Posterior vena cava (tissue), 2 donors: Measurements from ENCODE around the gene FBXW12. TPM values are rescaled to one million over a fixed set of nuclear protein-coding genes. Genes with fewer than 3 reads are reported as not detected.

Experiments used
- DNase-seq: peaks from one replicate; pipeline ENCODE4 v3.0.0-alpha.2; 2020; ENCODE audit warnings: low spot score
- intact Hi-C, 2 donors: fragments of 100-400 bp; cut with DNase I; formaldehyde crosslinking; loops; one replicate each; pipeline versions ENCODE4 v1.14.1 to v1.14.2; 2022 to 2023
- total RNA-seq, 2 donors: library from RNA; stranded (reverse); fragmentation: NEBNext Ultra II Directional; extraction: Animal tissue kit (Norgen Biotek cat#: 25700); gene quantifications; one replicate each; pipeline ENCODE4 v1.2.1, GENCODE V29; 2021
- donor health status: DM: yes; HTN: yes; CAD: no.
- donor health status: DM: yes; HTN: yes; CAD: no.

Gene FBXW12
- total RNA-seq, 2 donors from 2014 or later: not detected

DNA sequence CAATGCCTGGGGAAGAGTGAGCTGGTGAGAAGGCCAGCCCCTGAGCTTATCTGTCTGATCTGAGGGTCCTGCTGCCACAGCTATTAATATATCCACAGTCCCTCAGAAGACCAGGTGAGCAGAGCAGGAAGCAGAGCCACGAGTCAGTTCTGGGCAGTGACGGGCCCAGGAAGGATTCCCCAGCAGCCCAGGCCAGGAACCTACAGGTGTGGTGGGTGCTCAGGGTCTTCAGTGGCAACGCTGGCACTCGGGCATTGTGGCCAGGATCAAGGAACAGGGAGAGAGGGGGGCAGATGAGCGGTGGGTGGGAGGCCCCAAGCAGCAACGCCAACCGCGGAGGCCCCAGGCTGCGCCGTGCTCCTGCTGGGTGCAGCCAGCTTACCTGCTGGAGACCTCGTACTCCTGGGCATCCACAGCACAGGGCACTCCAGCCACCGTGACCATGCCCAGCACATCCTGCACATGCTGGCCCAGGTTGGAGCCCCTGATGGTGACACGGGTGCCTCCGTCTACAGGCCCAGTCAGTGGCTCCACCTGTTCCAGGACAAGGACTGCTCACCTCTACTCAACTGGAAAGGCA, 45.6 kb downstream of the FBXW12 start:
- no peak for DNase-seq
- intact Hi-C loops: no loop called here

DNA sequence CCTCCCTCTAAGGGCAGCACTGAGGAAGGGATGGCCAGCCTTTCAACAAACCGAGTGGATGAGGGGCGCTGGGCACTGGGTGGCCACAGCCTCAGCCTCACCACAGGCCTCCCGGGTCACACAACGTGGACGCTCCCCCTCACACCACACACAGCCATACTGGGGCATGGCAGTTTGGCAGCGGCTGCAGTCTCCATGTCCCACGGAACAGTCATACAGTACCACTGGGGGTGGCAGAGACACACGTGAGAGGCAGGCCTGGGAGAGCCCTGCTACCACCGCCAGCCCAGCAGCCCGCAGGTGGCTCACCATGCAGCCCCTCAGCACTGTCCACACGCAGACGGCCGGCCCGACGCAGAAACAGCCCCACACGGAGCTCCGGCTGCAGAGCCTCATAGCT, 46.1 kb downstream of the FBXW12 start:
- intact Hi-C loops: no loop called here
- DNase-seq: no peak

DNA sequence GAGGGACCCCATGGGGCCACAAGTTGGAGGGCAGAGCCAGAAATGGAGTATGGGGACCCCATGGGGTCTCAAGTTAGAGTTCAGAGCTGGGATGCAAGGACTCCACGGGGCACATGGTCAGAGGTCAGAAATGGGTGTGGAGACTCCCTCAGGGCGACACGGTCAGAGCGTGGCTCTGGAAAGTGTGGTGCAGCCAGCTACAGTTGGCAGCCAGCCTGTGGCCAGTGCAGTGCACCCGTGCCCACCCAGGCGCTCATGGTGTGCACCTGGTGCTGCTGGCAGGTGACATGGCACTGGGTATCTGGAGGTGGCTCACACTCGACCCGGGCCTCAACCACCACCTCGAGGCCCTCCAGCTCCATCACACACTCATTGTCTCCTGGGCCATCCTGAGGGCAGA, 46.6 kb downstream of the FBXW12 start:
- no peak for DNase-seq
- intact Hi-C loops: no loop called here

DNA sequence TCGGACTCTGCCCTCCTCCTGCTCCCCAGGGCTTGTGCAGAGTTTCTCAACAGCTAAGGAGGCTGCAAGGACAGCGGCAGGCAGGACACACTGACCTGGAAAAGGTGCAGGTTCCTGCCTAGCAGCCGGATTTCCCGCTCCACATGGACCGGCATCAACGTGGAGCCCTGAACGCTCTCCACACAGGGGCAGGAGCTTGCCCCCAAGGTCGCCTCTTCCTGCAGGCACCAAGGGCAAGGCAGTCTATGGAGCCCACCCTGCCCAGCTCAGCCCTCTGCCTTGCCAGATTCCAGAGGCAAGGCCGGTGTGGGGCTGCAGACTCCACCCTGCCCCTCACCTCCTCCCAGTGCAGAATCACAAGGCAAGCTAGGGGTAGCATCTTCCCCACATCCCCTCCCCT, 47.1 kb downstream of the FBXW12 start:
- DNase-seq: no peak
- intact Hi-C loops: no loop called here

DNA sequence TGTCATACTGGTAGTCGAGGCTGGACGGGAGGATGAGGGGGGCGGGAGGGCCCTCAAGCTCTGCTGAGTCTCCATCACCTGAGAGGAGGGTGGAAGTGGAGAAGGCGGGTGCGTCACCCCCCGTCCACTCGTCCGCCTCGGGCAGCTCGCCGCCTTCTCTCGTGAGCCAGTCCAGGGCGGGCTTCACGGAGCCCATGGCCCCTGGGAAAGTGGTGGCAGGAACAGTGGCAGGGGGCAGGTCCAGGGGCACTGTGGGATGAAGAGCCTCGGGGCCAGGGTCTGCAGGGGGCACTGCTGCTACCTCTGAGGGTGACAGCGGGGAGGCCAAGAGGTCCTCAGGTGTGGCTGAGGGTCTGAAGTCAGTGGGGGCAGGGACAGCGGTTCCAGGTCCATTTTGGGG, 47.6 kb downstream of the FBXW12 start:
- DNase-seq: no peak
- intact Hi-C loops: no loop called here

DNA sequence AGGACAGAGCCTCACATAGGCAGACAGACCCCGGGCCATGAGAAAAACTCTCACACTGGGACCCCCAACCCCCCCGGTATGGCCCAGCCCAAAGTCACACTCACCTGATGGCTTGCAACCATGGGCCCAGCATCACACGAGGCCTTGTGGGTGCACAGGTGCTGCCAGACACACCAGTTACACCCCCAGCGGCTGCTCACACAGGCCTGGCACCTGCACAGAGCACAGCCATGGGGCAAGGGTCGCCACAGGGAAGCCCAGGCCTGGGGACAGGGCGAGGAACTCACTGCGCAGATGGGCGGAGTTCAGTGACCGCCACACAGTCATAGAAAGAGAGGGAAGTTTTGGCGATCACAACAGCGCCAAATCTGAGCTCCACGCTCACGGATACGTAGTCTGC, 48.5 kb downstream of the FBXW12 start:
- intact Hi-C loops: no loop called here
- DNase-seq: no peak

DNA sequence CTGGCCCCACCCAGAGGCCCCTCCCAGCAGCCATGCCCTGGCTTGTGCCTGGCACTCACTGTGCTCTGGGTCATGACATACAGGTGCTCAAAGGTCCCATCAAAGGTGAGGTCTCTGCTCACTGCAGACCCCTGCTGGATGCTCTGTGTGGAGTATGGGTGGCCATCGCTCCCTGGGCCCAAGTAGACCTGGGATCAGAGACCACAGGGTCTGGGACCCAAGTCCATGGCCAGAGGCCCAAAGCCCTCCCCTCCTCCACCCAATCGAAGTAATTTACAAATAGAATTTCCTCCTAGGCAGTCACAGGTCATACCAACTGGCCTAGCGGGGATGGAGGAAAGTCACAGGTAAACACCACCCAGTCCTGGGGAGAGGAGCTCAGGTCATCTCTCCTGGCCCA, 50.3 kb downstream of the FBXW12 start:
- intact Hi-C loops: no loop called here
- no peak for DNase-seq

DNA sequence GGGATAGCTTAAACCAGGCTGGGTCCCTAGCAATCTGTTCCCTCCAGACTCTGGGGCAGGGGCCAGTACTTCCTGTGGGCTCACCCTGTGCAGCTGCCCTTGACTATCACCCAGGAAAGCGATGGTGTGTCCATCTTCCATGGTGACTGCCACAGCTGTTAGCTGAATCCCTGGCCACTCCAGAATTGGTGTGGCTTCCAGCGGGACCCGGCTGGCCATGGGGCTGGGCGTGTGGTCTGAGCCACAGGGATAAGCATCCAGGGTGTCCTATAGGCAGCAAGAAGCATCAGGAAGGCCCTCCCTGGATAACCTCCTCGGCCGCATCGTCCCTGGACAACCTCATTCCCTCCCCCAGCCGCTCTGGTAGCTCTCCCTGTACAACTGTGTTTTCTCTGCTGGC, 50.7 kb downstream of the FBXW12 start:
- intact Hi-C loops: no loop called here
- no peak for DNase-seq

DNA sequence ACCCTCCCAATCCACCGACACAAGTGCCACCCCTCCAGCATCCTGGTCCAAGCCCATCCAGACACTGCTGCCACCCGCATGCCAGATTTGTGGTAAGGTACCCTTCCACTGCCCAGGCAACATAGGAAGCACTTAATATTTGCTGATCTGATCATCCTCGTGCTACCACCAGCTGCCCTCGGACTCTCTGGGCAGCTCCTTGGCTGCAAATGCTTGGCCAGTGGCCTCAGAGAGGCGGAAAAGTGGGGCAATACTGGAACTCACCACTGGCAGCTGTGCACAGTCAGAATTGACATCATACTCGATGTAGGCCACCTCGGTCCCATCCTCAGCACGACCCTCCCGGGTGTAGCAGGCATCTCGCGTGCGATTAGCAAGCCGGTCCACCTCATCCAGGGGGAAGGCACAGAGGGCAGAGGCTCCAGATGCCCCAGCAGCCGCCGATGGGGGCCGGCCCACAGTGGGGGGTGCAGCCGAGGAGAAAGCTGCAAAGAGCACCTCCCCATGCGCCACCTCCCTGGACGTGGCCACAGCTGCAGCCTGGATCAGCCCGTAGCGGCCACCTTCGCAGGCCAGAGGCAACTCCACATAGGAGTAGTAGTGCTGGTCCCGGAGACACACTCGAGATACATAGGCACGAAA, 51.3 kb downstream of the FBXW12 start:
- intact Hi-C loops: no loop called here
- no peak for DNase-seq

DNA sequence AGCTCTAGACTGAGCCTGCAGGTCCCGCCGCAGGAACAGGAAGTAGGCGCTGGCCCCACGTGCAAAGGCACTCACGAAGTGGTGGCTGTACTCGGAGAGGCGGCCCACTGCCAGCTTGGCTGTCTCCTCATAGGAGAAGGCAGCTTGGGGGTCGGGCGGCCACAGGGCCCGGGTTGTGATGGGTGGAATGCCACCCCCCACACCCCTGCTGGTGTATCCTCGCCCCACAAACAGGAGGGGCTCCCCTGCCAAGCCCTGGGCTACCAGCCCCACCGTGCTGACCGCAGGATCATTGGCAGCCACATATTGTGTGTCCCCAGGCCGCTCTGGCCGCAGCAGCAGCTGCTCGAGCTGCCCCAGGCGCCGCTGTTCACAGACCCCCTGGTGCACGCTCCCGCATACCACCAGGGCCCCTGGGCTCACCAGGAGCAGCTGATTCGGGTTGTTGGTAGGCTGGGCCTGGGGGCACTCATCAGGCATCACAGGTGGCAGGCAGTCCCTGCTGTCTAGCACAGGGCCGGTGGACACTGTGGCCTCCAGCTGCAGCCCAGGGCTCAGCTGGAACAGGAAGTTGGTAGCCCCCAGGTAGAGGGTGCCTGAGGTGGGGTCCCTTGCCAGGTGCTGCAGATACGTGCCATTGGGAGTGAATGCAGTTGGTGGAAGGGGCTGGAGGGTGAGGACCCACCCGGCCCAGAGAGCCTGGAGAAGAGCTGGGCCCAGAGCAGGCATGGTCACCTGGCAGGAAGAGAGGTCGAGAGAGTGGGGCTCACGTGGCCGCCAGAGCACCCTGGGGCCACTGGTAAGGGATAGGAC, 52.1 kb downstream of the FBXW12 start:
- DNase-seq: no peak
- intact Hi-C loops: no loop called here

DNA sequence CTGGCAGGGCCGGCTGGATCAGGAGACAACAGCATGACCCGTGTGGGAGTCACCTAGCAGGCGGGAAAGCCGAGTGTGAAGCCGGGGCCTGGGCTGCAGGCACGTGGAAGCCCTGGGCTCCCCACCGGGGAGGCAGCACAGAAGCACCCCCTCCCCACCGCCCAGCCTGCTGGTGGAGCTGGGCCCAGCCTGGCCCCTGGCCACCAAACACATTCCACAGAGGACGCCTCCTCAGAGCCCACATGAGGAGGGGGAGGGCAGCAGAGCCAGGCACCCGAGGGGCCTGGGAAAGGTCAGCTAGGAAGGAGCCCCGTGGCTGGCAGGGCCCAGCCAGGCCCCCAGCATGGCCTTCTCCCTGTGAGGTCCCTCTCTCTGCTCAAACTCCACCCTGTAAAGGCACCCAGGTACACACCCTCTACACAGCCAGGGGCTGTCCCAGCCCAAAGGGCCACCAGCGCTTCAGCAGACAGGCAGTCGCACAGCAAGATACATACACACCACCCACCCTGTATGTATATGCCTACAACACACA, 53.3 kb downstream of the FBXW12 start:
- no peak for DNase-seq
- intact Hi-C loops: no loop called here

DNA sequence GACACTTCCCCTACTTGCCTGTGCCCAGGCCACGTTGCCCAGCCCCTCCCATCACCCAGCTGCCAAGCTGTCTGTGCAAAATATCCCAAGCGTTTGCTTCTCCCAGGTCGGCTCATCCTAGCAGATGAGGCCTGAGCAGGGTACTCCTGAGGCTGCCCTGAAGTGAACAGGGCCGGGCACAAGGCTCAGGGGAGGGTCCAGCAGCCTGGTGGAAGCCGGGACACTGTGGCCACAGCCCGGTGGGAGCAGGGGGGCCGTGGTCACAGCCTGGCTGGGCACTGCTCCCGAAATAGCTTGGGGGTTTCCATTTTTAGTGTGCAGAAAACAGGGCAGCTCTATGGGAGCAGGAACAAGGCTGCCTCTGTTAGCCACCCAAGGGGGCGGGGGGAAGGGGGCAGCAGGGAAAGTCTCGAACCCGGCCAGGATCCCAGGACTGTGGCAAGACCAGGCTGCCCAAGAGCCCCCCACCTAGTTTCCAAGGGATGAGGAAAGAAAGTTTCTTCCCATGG, 54.4 kb downstream of the FBXW12 start:
- intact Hi-C loops: no loop called here
- no peak for DNase-seq

DNA sequence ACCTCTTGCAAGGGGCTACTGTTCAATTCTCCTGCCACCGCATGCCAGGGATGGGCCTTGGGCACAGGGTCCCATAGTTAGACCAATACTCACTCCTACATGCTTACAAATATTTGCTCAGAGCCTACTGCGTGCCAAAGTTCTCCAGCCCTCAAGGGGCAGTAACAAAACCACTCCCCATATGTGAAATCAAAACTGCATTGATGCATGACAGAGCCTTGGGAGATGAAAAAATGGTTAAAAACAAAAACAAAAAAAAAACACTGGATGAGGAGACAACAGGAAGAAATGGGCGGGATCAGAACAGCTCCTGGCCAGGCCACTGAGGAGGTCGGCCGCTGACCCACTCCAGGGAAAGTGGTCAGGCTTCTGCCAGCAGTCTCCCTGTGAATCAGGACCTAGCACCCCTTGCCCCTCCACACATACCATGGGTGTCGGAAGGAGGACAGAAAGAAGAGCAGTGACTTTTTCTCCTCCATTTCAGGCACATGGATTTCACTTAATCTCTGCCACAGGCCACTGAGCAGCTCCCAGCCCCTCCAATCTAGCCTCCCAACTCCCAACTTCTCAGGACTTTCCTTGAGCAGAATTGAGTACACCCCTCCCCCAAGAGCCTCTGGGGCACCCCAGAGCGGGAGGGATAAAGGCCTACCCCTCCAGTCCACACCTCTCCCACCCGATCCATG, 55.1 kb downstream of the FBXW12 start:
- no peak for DNase-seq
- intact Hi-C loops: no loop called here

DNA sequence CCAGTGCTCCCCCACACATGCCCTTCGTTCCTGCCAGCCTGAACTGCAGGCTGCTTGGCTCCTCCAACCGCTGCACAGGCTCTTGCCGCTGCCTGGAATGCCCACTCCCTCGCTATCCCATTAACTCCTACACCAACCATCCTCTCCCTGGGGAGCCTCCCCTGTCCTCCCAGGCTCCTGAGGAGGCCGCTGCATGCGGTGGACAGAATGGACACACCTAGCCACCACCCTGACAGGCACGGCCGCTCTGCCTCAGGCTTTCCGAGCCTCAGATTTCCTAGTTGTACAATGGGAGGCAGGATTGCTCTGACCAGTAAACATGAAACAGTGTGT, 55.6 kb downstream of the FBXW12 start:
- no peak for DNase-seq
- intact Hi-C loops: no loop called here

DNA sequence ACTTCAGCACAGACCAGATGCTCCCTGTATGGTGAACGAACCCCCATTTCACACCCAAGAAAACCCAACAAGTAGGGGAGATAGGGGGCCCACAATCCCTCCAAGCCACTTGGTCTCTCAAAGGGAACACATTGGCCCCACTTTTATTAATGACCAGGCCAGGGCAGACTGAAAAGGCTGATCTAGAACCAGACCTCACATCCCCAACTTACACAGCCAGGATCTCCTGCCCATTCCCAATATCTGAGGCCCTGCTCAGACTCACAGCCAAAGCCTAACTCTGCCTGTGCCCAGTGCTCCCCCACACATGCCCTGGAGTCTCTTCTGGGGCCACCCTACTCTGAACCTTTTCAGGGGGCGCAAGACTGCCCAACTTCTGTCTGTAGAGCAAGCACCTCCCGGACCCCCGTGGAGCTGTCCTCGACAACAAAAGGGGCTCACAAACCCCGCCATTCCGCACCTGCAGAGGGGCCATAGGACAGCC, 56.1 kb downstream of the FBXW12 start:
- intact Hi-C loops: no loop called here
- no peak for DNase-seq

DNA sequence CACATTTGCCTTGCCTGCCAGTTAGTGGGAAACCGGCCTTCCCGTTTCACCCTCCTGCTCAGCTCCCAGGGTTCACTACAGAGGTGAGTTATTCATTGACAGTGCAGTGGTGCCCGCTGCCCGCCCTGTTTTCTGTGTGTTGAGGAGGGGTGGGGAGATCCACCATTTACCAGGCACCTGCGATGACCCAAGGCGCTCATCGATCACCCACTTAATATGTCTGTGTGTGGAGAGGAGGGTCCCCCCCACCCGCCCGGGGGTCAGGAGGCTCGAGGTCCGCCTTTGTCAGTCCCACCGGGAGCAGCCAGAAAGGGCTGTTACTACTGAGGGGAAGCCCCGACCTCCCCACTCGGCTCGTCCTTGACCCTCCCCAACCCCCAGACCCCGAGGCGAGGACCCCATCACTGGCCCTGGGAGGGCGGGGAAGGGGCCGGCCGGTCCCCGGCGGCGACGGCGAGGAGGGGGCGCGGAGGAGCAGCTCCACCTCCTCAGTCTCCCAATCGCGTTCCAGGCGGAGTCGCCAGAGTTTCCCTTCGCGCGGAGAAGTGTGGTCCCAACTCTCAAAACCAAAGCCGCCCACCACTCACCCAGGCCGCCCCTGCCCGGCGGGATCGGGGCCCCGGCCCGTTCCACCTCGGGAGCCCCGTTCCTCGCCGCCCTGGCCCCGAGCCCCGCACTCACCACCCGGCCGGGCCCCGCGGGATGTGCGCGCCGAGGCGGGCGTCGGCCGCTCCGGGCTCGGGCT, 56.7 kb downstream of the FBXW12 start:
- intact Hi-C loops: no loop called here
- no peak for DNase-seq

DNA sequence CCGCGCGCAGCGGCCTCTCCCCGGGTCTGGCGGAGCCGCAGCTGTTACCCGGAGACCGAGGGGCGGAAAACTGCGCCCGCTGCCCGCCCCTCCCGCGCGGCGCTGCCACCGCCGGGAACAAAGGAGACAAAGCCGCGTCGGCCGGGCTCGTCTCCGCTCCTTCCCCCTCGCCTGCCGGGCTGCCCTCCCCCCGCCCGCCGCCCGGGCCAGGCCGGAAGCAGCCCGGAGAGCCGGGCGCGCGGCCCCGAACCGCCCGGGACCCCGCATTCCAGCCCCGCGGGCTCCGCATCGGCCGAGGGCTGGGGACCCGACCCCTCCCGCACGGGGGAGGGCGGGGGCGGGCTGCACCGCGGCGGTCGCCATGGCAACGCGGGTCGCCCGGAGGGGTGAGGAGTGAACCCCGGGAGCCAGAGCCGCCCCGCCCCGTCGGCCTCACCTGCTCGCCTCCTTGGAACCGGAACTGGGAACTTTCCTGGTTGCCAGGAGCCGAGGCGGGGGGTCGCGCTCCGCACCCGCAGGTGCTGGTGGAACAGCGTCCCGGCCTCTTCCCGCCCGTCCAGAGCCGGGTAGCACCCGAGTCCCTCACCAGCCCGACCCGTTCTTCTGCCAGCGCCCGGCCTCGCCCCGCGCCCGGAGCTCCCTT, 57.4 kb downstream of the FBXW12 start:
- peak; percentile 87 for DNase-seq
- intact Hi-C loops: no loop called here

DNA sequence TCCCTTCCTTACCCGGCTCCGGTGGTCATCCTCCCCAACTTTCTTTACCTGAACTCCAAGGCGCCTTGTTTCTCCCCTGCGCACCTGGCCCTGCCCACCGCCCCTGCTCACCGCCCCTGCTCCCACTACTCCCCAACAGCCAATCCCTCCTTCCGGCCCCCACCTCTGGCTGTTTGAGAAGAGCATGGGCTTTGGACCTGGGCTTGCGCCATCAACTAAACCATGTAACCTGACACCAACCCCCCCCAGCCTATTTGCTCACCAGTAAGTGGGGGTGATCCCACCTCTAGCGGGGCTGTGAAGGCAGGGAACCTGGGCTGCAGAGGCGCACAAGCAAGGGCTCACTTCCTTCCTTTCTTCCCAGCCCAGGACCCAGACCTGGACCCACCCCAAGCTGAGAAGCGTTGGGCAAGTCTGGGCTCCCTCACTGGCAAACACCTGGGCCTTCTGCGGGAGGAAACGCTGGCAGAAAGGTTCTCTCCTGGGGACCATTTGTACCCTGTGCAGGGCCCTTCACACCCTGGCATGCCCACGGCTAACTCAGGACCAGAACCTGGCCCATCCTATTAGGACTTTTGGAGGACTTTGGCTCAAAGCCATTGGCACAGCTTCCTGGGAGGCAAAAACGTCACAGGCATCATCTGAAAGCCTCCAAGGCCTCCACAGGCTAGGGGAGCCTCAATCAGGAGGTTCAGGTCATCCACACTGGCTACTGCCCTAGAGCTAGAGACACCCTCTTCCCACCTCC, 58.1 kb downstream of the FBXW12 start, which contains the start of gene PLXNB1:
TSS of gene PLXNB1 (minus strand) at position 127 of the 748 bp plus-strand sequence. CDS start 5,475 bp downstream, outside the sequence.
- DNase-seq: peak; percentile 86
- intact Hi-C loops: loop anchor here in 1 of 2 donors (2.0 kb wide), 1 partner anchor 27 kb away; no protein-coding TSS in a partner anchor
